H1 (cell line): ENCODE results near the gene MMP11. TPM values are rescaled to one million over a fixed set of nuclear protein-coding genes. Genes with fewer than 3 reads are reported as not detected.

Experiments
- CTCF ChIA-PET: fragments of 300-600 bp; sonication (Branson Sonifier 250); formaldehyde crosslinking; loops from one replicate; lab custom pipeline; 2021; ENCODE audit not compliant: partially characterized antibody; lab: Charles Lee
- POLR2A ChIA-PET: fragments of 300-600 bp; sonication (Branson Sonifier 250); formaldehyde crosslinking; loops from one replicate; lab custom pipeline; 2021; ENCODE audit warnings: inconsistent platforms; ENCODE audit not compliant: partially characterized antibody; lab: Charles Lee
- DNase-seq, 2 experiments: peaks; one replicate each; pipeline versions ENCODE4 v3.0.0 to v3.0.0-alpha.2; 2010 to 2022; ENCODE audit warnings: low spot score in 2 of 2, low read depth in 1 of 2, mixed read lengths in 1 of 2
- FAIRE-seq: peaks from 2 replicates; lab custom pipeline; 2011; peaks lifted over from hg19 to GRCh38; lab: Jason Lieb, UNC
- H2AFZ ChIP-seq: 2 replicates; pipeline ENCODE4 v1.8.1; 2012; ENCODE audit warnings: low read length, inconsistent platforms
- H2AK5ac ChIP-seq: 2 replicates; pipeline ENCODE4 v1.6.1; 2013; ENCODE audit warnings: low read depth, low read length
- H2BK120ac ChIP-seq: replicated peaks from 2 replicates; pipeline ENCODE3; 2013; ENCODE audit warnings: low read depth, low read length, inconsistent platforms
- H2BK12ac ChIP-seq: 2 replicates; pipeline ENCODE4 v1.6.1; 2013; ENCODE audit warnings: low read depth, low read length
- H2BK15ac ChIP-seq: 2 replicates; pipeline ENCODE4 v1.6.1; 2013; ENCODE audit warnings: low read length
- H2BK20ac ChIP-seq: 2 replicates; pipeline ENCODE4 v1.6.1; 2013; ENCODE audit warnings: low read length
- H2BK5ac ChIP-seq: 2 replicates; pipeline ENCODE4 v1.6.1; 2013; ENCODE audit warnings: low read depth, low read length
- H3K14ac ChIP-seq: 2 replicates; pipeline ENCODE4 v1.6.1; 2013; ENCODE audit warnings: inconsistent platforms; ENCODE audit not compliant: insufficient read length
- H3K18ac ChIP-seq: 2 replicates; pipeline ENCODE4 v1.6.1; 2013; ENCODE audit warnings: low read length; ENCODE audit errors: extremely low read depth
- H3K23ac ChIP-seq: 2 replicates; pipeline ENCODE4 v1.6.1; 2013; ENCODE audit warnings: inconsistent platforms; ENCODE audit not compliant: insufficient read length
- H3K23me2 ChIP-seq: 2 replicates; pipeline ENCODE4 v1.6.1; 2013; ENCODE audit warnings: low read depth, low read length
- H3K27ac ChIP-seq: 2 replicates; pipeline ENCODE4 v1.6.1; 2011; ENCODE audit warnings: low read depth, low read length, inconsistent platforms
- H3K27me3 ChIP-seq, 4 experiments: replicated peaks in 1 of 4; 1 replicate in 1 of 4; 2 replicates in 3 of 4; pipeline versions ENCODE4 v1.6.1 to v1.8.1; 2011 to 2013; ENCODE audit warnings: low read length in 3 of 4, mild to moderate bottlenecking in 3 of 4, inconsistent platforms in 2 of 4, mixed read lengths in 2 of 4, moderate library complexity in 1 of 4; ENCODE audit not compliant: control insufficient read depth in 3 of 4, insufficient read depth in 3 of 4; ENCODE audit errors: extremely low read depth in 1 of 4
- H3K36me3 ChIP-seq, 4 experiments: 2 replicates each; pipeline versions ENCODE4 v1.6.1 to v1.8.1; 2011 to 2013; ENCODE audit warnings: mild to moderate bottlenecking in 4 of 4, low read length in 3 of 4, moderate library complexity in 2 of 4, control low read depth in 1 of 4, inconsistent platforms in 1 of 4; ENCODE audit not compliant: insufficient read depth in 4 of 4, control insufficient read depth in 2 of 4
- H3K4ac ChIP-seq: replicated peaks from 2 replicates; pipeline ENCODE3; 2013; ENCODE audit warnings: low read length, low read depth, mixed read lengths, inconsistent platforms; ENCODE audit not compliant: insufficient read length
- H3K4me1 ChIP-seq, 4 experiments: replicated peaks in 1 of 4; 1 replicate in 1 of 4; 2 replicates in 3 of 4; pipeline versions ENCODE4 v1.6.1 to v1.8.1; 2011 to 2013; ENCODE audit warnings: low read length in 3 of 4, inconsistent platforms in 2 of 4, mixed read lengths in 1 of 4; ENCODE audit not compliant: insufficient read depth in 4 of 4, control insufficient read depth in 3 of 4
- H3K4me2 ChIP-seq, 2 experiments: 2 replicates each; pipeline versions ENCODE4 v1.6.1 to v1.8.1; 2011 to 2013; ENCODE audit warnings: low read depth in 2 of 2, low read length in 2 of 2, control low read depth in 1 of 2, inconsistent platforms in 1 of 2, mild to moderate bottlenecking in 1 of 2; ENCODE audit not compliant: insufficient read depth in 1 of 2
- H3K4me3 ChIP-seq, 4 experiments: fragments of 200-600, 300-600 bp in 1 of 4; sonication (generic), shearing (Covaris generic), sonication (Bioruptor Twin) in 1 of 4; 2 replicates each; pipeline versions ENCODE4 v1.5.1 to v1.8.1; 2011 to 2016; ENCODE audit warnings: low read length in 4 of 4, low read depth in 3 of 4, control low read depth in 2 of 4, inconsistent platforms in 2 of 4, mild to moderate bottlenecking in 2 of 4, mixed read lengths in 1 of 4, moderate library complexity in 1 of 4; ENCODE audit not compliant: insufficient read depth in 2 of 4; ENCODE audit errors: extremely low read depth in 1 of 4
- H3K56ac ChIP-seq: replicated peaks from 2 replicates; pipeline ENCODE3; 2013; ENCODE audit warnings: low read depth, mild to moderate bottlenecking, mixed read lengths, low read length, inconsistent platforms; ENCODE audit not compliant: insufficient read length
- H3K79me1 ChIP-seq: 2 replicates; pipeline ENCODE4 v1.6.1; 2013; ENCODE audit warnings: low read depth, low read length, control low read depth
- H3K79me2 ChIP-seq, 2 experiments: 2 replicates each; pipeline versions ENCODE4 v1.6.1 to v1.8.1; 2012 to 2013; ENCODE audit warnings: low read length in 2 of 2, mild to moderate bottlenecking in 2 of 2, inconsistent platforms in 1 of 2; ENCODE audit not compliant: insufficient read depth in 2 of 2, control insufficient read depth in 1 of 2
- H3K9ac ChIP-seq, 4 experiments: replicated peaks in 1 of 4; 1 replicate in 1 of 4; 2 replicates in 3 of 4; pipeline versions ENCODE4 v1.6.1 to v1.8.1; 2011 to 2013; ENCODE audit warnings: low read depth in 3 of 4, low read length in 3 of 4, control low read depth in 2 of 4, mild to moderate bottlenecking in 2 of 4, moderate library complexity in 2 of 4, inconsistent platforms in 1 of 4; ENCODE audit errors: extremely low read depth in 1 of 4
- H3K9me3 ChIP-seq, 2 experiments: 2 replicates each; pipeline versions ENCODE4 v1.6.1 to v1.8.1; 2012 to 2013; ENCODE audit warnings: mild to moderate bottlenecking in 2 of 2, moderate library complexity in 2 of 2, control low read depth in 1 of 2, inconsistent platforms in 1 of 2, low read depth in 1 of 2, low read length in 1 of 2, mixed read lengths in 1 of 2; ENCODE audit not compliant: insufficient read depth in 2 of 2
- H4K20me1 ChIP-seq, 2 experiments: replicated peaks in 1 of 2; 2 replicates each; pipeline versions ENCODE3 to v1.8.1; 2011 to 2013; ENCODE audit warnings: inconsistent platforms in 2 of 2, low read length in 2 of 2, mild to moderate bottlenecking in 1 of 2; ENCODE audit not compliant: insufficient read depth in 2 of 2, control insufficient read depth in 1 of 2
- H4K5ac ChIP-seq: 2 replicates; pipeline ENCODE4 v1.6.1; 2013; ENCODE audit warnings: low read length, low read depth, mixed read lengths, inconsistent platforms; ENCODE audit not compliant: insufficient read length
- H4K8ac ChIP-seq: 2 replicates; pipeline ENCODE4 v1.8.0; 2013; ENCODE audit warnings: mild to moderate bottlenecking, moderate library complexity, low read length, inconsistent platforms; ENCODE audit not compliant: insufficient read depth; ENCODE audit errors: extremely low read depth
- H4K91ac ChIP-seq: replicated peaks from 2 replicates; pipeline ENCODE3; 2013; ENCODE audit warnings: low read length, mixed read lengths, inconsistent platforms; ENCODE audit not compliant: insufficient read length
- CTBP2 ChIP-seq: IDR thresholded peaks from 2 replicates; pipeline ENCODE4 v1.7.0; 2011; ENCODE audit warnings: borderline replicate concordance, mild to moderate bottlenecking, moderate library complexity, mixed read lengths, low read length; ENCODE audit not compliant: insufficient read depth, insufficient read length
- KDM1A ChIP-seq: fragments of 200-600, 300-600 bp; sonication (generic); IDR thresholded peaks from 2 replicates; pipeline ENCODE4 v1.7.1; 2016; ENCODE audit warnings: mild to moderate bottlenecking, low read length, borderline replicate concordance
- PHF8 ChIP-seq: fragments of 200-600 bp; sonication (generic); conservative IDR thresholded peaks from 2 replicates; pipeline ENCODE4 v1.7.1; 2012; ENCODE audit warnings: low read depth, mild to moderate bottlenecking, inconsistent platforms, low read length, moderate library complexity
- SIX5 ChIP-seq: IDR thresholded peaks from 2 replicates; pipeline ENCODE4 v1.6.1; 2011; ENCODE audit warnings: mild to moderate bottlenecking, low read depth, low read length
- SUZ12 ChIP-seq: fragments of 200-600 bp; sonication (generic); IDR thresholded peaks from 2 replicates; pipeline ENCODE4 v1.6.1; 2012; ENCODE audit warnings: mild to moderate bottlenecking, inconsistent platforms, low read length, moderate library complexity, mixed read lengths
- WGBS, 2 experiments: shearing (Covaris generic) in 1 of 2; methylation state at CpG; one replicate each; pipeline versions ENCODE4 v1.1.6 to v1.1.7; 2013 to 2015; ENCODE audit warnings: low lambda C conversion rate in 2 of 2, mixed read lengths in 2 of 2, inconsistent platforms in 1 of 2, low coverage in 1 of 2, missing lambda C conversion rate in 1 of 2; ENCODE audit not compliant: insufficient replicate concordance in 2 of 2, insufficient coverage in 1 of 2, insufficient read length in 1 of 2; ENCODE audit errors: extremely low coverage in 1 of 2, missing lambda C conversion rate in 1 of 2; 5-methylcytosine and 5-hydroxymethylcytosine counted together
- polyA plus RNA-seq, 7 experiments: library from polyadenylated mRNA; depleted of rRNA in 3 of 7; stranded (reverse) in 5 of 7; unstranded in 2 of 7; fragments of >200 nt in 5 of 7; fragments of 200-250 nt in 2 of 7; gene quantifications; 1 replicate in 5 of 7; 2 replicates in 1 of 7; 4 replicates in 1 of 7; pipeline versions ENCODE4 v1.2.1 to v1.2.3, GENCODE V29; 2011 to 2013; ENCODE audit warnings: missing spikeins in 2 of 7, mixed read lengths in 2 of 7
- total RNA-seq: library from RNA; stranded (reverse); fragmentation: NEBNext Ultra II Directional; extraction: Animal tissue kit (Norgen Biotek cat#: 25700); gene quantifications from 2 replicates; pipeline ENCODE4 v1.2.1, GENCODE V29; 2021

MMP11 gene
- total and polyA plus RNA-seq, 2 of the 8 experiments (the other 6 are each of a cell fraction or from before 2014, with no cell fraction given), result 10.2 to 18.3 TPM

DNA sequence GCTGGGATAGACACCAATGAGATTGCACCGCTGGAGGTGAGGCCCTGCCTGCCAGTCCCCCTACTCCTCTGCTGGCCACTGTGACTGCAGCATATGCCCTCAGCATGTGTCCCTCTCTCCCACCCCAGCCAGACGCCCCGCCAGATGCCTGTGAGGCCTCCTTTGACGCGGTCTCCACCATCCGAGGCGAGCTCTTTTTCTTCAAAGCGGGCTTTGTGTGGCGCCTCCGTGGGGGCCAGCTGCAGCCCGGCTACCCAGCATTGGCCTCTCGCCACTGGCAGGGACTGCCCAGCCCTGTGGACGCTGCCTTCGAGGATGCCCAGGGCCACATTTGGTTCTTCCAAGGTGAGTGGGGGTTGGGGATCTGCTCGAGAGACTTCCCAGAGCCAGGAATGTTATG is 8.4 kb downstream of the MMP11 start:
- Histone ChIP-seq H3K79me2 (no peaks in the 10 kb centered on the region), H3K23ac (no peak overlapping the region), H3K14ac (no peak overlapping the region), H3K4me2 (no peak overlapping the region), H2BK20ac (no peak overlapping the region), H3K27me3 (no peaks in the 10 kb centered on the region), H4K8ac (peak overlapping the region; percentile 51; the same call in 1 of the 2 replicates), H3K56ac (no peak overlapping the region), H3K36me3 (no peaks in the 10 kb centered on the region), H4K91ac (no peak overlapping the region), H3K4me3 (no peak overlapping the region), H4K5ac (no peak overlapping the region), H3K23me2 (no peaks in the 10 kb centered on the region), H2BK120ac (no peak overlapping the region), H2BK5ac (no peak overlapping the region), H2BK12ac (no peak overlapping the region), H3K9ac (no peak overlapping the region), H3K27ac (no peak overlapping the region), H3K9me3 (no peaks in the 10 kb centered on the region), H4K20me1 (peaks cover 0 to 2% of the 10 kb centered on the region in 2 experiments), H2BK15ac (no peak overlapping the region), H3K18ac (no peak overlapping the region), H2AK5ac (no peak overlapping the region), H3K79me1 (no peaks in the 10 kb centered on the region; the same call in 1 of the 2 replicates), H3K4me1 (peaks cover 0 to 6% (median 0%) of the 10 kb centered on the region in 4 experiments; a peak in 2 of 7 replicates), H3K4ac (no peak overlapping the region), H2AFZ (no peak overlapping the region)
- WGBS, 2 experiments, result 89% methylated on average over 15 of the region's 15 CpGs; no CpG with 5 or more reads in 1 of the 2 experiments
- ChIA-PET CTCF (no interaction called here), POLR2A (interaction anchor here (1.5 to 3.9 kb wide), 3 partner anchors 8 to 114 kb away, joined by 3 to 21 read pairs (median 5); partner anchors contain the start of genes CHCHD10 and MMP11)
- FAIRE-seq (no peak), DNase-seq (no peak)
- TF ChIP-seq PHF8 (no peak), SUZ12 (no peak), KDM1A (no peak), SIX5 (no peak), CTBP2 (no peak)
